C4-2B (cell line): ENCODE results near the gene DEPP1.

ENCODE experiments used
- ZFX ChIP-seq: fragments of 450-650 bp; IDR thresholded peaks from 2 replicates; pipeline ENCODE4 v1.6.1; 2017
- TF ChIP-seq, protein P1 (sequence below): fragments of 450-650 bp; conservative IDR thresholded peaks from 2 replicates; pipeline ENCODE4 v1.5.1; 2017; ENCODE audit warnings: mild to moderate bottlenecking

DNA sequence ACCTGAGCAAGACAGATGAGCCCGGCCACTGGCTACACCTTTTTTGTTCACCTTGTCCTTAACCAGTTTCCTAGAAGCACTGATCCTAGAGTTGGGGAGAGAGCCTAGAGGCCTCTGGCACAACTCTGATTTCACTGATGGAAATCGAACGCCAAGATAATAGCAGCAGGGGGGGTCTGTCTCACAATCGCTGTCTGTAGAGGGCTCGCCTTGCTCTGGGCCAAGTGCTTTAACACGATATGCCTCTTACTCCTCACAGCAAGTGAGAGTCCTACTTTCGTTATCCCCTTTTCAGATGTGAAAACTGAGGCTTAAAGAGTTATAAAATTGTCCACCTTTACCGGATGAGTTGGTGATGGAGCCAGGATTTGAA lies 18.5 kb downstream of the DEPP1 start:
- TF ChIP-seq, protein P1, sequence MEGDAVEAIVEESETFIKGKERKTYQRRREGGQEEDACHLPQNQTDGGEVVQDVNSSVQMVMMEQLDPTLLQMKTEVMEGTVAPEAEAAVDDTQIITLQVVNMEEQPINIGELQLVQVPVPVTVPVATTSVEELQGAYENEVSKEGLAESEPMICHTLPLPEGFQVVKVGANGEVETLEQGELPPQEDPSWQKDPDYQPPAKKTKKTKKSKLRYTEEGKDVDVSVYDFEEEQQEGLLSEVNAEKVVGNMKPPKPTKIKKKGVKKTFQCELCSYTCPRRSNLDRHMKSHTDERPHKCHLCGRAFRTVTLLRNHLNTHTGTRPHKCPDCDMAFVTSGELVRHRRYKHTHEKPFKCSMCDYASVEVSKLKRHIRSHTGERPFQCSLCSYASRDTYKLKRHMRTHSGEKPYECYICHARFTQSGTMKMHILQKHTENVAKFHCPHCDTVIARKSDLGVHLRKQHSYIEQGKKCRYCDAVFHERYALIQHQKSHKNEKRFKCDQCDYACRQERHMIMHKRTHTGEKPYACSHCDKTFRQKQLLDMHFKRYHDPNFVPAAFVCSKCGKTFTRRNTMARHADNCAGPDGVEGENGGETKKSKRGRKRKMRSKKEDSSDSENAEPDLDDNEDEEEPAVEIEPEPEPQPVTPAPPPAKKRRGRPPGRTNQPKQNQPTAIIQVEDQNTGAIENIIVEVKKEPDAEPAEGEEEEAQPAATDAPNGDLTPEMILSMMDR = no peak
- no peak for TF ChIP-seq ZFX
